K562 (cell line): Measurements from ENCODE around the gene HTRA3. TPM values are rescaled to one million over a fixed set of nuclear protein-coding genes. Genes with fewer than 3 reads are reported as not detected.

ENCODE experiments used
- ATAC-seq: fragments of 200-7000 bp; cut with Tn5 transposase; 3 replicates; pipeline ENCODE4 v1.9.1; 2020; ENCODE audit warnings: moderate library complexity
- BruUV-seq: library from RNA; stranded (reverse); fragments of 400-500 nt; replicated peaks from 2 replicates; lab custom pipeline; 2021; lab: Mats Ljungman, UMichigan
- CTCF ChIA-PET: fragments of 300-600 bp; formaldehyde crosslinking; extraction: SDS; loops from one replicate; lab custom pipeline; 2021; ENCODE audit warnings: low intra/inter-chr PET ratio; lab: Yijun Ruan, JAX
- POLR2A ChIA-PET: fragments of 300-600, 350-650 bp; sonication (Branson Sonifier 250); formaldehyde crosslinking; extraction: SDS; loops from one replicate; lab custom pipeline; 2021; ENCODE audit warnings: antibody characterized with exemption, inconsistent platforms; lab: Yijun Ruan, JAX
- DNase-seq, 4 experiments: peaks; one replicate each; pipeline versions ENCODE4 v3.0.0 to v3.0.0-alpha.2; 2011 to 2018; ENCODE audit warnings: low spot score in 3 of 4, mixed read lengths in 3 of 4; ENCODE audit errors: extremely low read depth in 1 of 4
- FAIRE-seq: peaks from 2 replicates; lab custom pipeline; 2011; peaks lifted over from hg19 to GRCh38; lab: Jason Lieb, UNC
- H2AFZ ChIP-seq: 2 replicates; pipeline ENCODE4 v1.6.0; 2011; ENCODE audit warnings: low read depth, low read length, control low read depth, inconsistent platforms
- H3K27ac ChIP-seq: fragments of 200-600 bp; 3 replicates; pipeline ENCODE4 v1.8.0; 2011; ENCODE audit warnings: low read depth, mild to moderate bottlenecking, control low read depth, inconsistent platforms, low read length, moderate library complexity, mixed read lengths; ENCODE audit errors: extremely low read depth
- H3K27me3 ChIP-seq, 2 experiments: fragments of 300-600 bp in 1 of 2; 2 replicates in 1 of 2; 3 replicates in 1 of 2; pipeline versions ENCODE4 v1.6.0 to v1.8.0; 2011; ENCODE audit warnings: inconsistent platforms in 2 of 2, low read length in 2 of 2, mild to moderate bottlenecking in 1 of 2, mixed read lengths in 1 of 2, moderate library complexity in 1 of 2; ENCODE audit not compliant: control insufficient read depth in 2 of 2, insufficient read depth in 2 of 2
- H3K36me3 ChIP-seq: fragments of 300-600 bp; 3 replicates; pipeline ENCODE4 v1.8.0; 2011; ENCODE audit warnings: mild to moderate bottlenecking, low read length, inconsistent platforms; ENCODE audit not compliant: control insufficient read depth, insufficient read depth
- H3K4me1 ChIP-seq, 2 experiments: fragments of 200-600 bp in 1 of 2; replicated peaks in 1 of 2; 2 replicates in 1 of 2; 3 replicates in 1 of 2; pipeline versions ENCODE4 v1.5.1 to v1.8.0; 2011; ENCODE audit warnings: inconsistent platforms in 2 of 2, low read length in 2 of 2, mild to moderate bottlenecking in 1 of 2, mixed read lengths in 1 of 2, moderate library complexity in 1 of 2; ENCODE audit not compliant: control insufficient read depth in 2 of 2, insufficient read depth in 2 of 2
- H3K4me2 ChIP-seq: 2 replicates; pipeline ENCODE4 v1.6.1; 2011; ENCODE audit warnings: low read length, control low read depth, inconsistent platforms, mixed read lengths; ENCODE audit not compliant: insufficient read depth
- H3K4me3 ChIP-seq: fragments of 200-600 bp; sonication (generic), shearing (Covaris generic); 2 replicates; pipeline ENCODE4 v1.5.1; 2016; ENCODE audit warnings: control low read depth, inconsistent platforms
- H3K79me2 ChIP-seq: fragments of 200-600 bp; 3 replicates; pipeline ENCODE4 v1.8.0; 2011; ENCODE audit warnings: low read length, inconsistent platforms; ENCODE audit not compliant: control insufficient read depth, insufficient read depth
- H3K9ac ChIP-seq, 2 experiments: 2 replicates each; pipeline versions ENCODE4 v1.6.0 to v1.6.1; 2011; ENCODE audit warnings: low read depth in 2 of 2, low read length in 2 of 2, control low read depth in 1 of 2, inconsistent platforms in 1 of 2, mild to moderate bottlenecking in 1 of 2, mixed read lengths in 1 of 2; ENCODE audit not compliant: insufficient read depth in 1 of 2
- H3K9me1 ChIP-seq: one replicate; pipeline ENCODE4 v1.6.0; 2011; ENCODE audit warnings: inconsistent platforms, mild to moderate bottlenecking, low read length, moderate library complexity; ENCODE audit not compliant: control insufficient read depth, insufficient read depth
- H3K9me3 ChIP-seq: replicated peaks from 2 replicates; pipeline ENCODE4 v1.5.1; 2011; ENCODE audit warnings: low read depth, low read length, inconsistent platforms; ENCODE audit not compliant: control insufficient read depth, insufficient read depth
- H4K20me1 ChIP-seq: replicated peaks from 2 replicates; pipeline ENCODE4 v1.6.1; 2011; ENCODE audit warnings: low read length, inconsistent platforms, mixed read lengths; ENCODE audit not compliant: control insufficient read depth, insufficient read depth
- KAT8 ChIP-seq: fragments of 450-650 bp; IDR thresholded peaks from 2 replicates; pipeline ENCODE4 v1.6.1; 2016; ENCODE audit warnings: low read depth, mild to moderate bottlenecking
- NCOA1 ChIP-seq: fragments of 450-650 bp; IDR thresholded peaks from 2 replicates; pipeline ENCODE4 v1.6.1; 2016; ENCODE audit warnings: low read depth
- NFYB ChIP-seq: IDR thresholded peaks from 2 replicates; pipeline ENCODE4 v1.6.1; 2011; ENCODE audit warnings: mild to moderate bottlenecking, moderate library complexity; ENCODE audit not compliant: insufficient read length; ENCODE audit errors: extremely low read depth
- RB1 ChIP-seq: fragments of 450-650 bp; IDR thresholded peaks from 2 replicates; pipeline ENCODE4 v1.6.1; 2017; ENCODE audit warnings: low read depth, mild to moderate bottlenecking
- ZKSCAN8 ChIP-seq: fragments of 200-800 bp; sonication (Bioruptor generic); IDR thresholded peaks from 2 replicates; pipeline ENCODE4 v1.6.1; 2016; ENCODE audit warnings: missing genetic modification characterization, missing compliant biosample characterization
- WGBS: fragments of 100-300 bp; shearing (Covaris generic); methylation state at CpG from one replicate; pipeline ENCODE4 v1.1.6; 2016; ENCODE audit warnings: low coverage, mixed read lengths; ENCODE audit not compliant: insufficient coverage; ENCODE audit errors: missing lambda C conversion rate; 5-methylcytosine and 5-hydroxymethylcytosine counted together
- in situ Hi-C: fragments of 300-500 bp; cut with MboI; formaldehyde crosslinking; loops from 4 replicates; pipeline ENCODE4 v1.15.0; 2018; ENCODE audit warnings: inconsistent platforms, mixed read lengths
- intact Hi-C: fragments of 100-400 bp; cut with micrococcal nuclease; formaldehyde crosslinking; loops from 2 replicates; pipeline ENCODE4 v1.14.2; 2022
- polyA plus RNA-seq, 8 experiments: library from polyadenylated mRNA; depleted of rRNA in 4 of 8; stranded (reverse) in 5 of 8; unstranded in 3 of 8; fragments of >200 nt; fragmentation: Nextera tagmentation in 2 of 8; fragmentation: Illumina TruSeq in 1 of 8; extraction: Ambion mirVana in 2 of 8; extraction: Trizol in 1 of 8; gene quantifications; 2 replicates each; pipeline versions ENCODE4 v1.2.1 to v1.2.3, GENCODE V29; 2011 to 2014; ENCODE audit warnings: inconsistent platforms in 1 of 8, missing spikeins in 1 of 8
- total RNA-seq, 7 experiments: library from RNA; depleted of rRNA in 6 of 7; stranded (reverse); fragments of >200 nt in 6 of 7; fragmentation: Illumina TruSeq in 2 of 7; extraction: Trizol in 2 of 7; gene quantifications; 2 replicates each; pipeline versions ENCODE4 v1.2.1 to v1.2.3, GENCODE V29; 2011 to 2021; ENCODE audit warnings: low replicate concordance in 1 of 7
- TF ChIP-seq, protein P1 (sequence below): fragments of 250-450 bp; sonication (Bioruptor Pico); IDR thresholded peaks from 2 replicates; pipeline ENCODE4 v1.5.0; 2020; ENCODE audit warnings: mild to moderate bottlenecking
- TF ChIP-seq, protein P2 (sequence below): fragments of 250-450 bp; sonication (Bioruptor Pico); IDR thresholded peaks from 2 replicates; pipeline ENCODE4 v1.5.0; 2020; ENCODE audit warnings: mild to moderate bottlenecking, borderline replicate concordance
- TF ChIP-seq, protein P3 (sequence below), 2 experiments: fragments of 250-450 bp in 1 of 2; fragments of 450-650 bp in 1 of 2; sonication (Bioruptor Pico) in 1 of 2; IDR thresholded peaks; 2 replicates each; pipeline versions ENCODE4 v1.6.1 to v1.8.0; 2016 to 2021; ENCODE audit warnings: mild to moderate bottlenecking in 2 of 2, moderate library complexity in 2 of 2, missing compliant biosample characterization in 1 of 2, missing genetic modification characterization in 1 of 2
- TF ChIP-seq, protein P4 (sequence below): sonication (generic); formaldehyde crosslinking; IDR thresholded peaks from 2 replicates; pipeline ENCODE4 v1.8.1; 2023; ENCODE audit warnings: mild to moderate bottlenecking, missing genetic modification reagents

HTRA3 gene
- total and polyA plus RNA-seq, 9 of the 15 experiments (the other 6 are each of a cell fraction or from before 2014, with no cell fraction given), result 0.04 TPM; not detected in 8

DNA sequence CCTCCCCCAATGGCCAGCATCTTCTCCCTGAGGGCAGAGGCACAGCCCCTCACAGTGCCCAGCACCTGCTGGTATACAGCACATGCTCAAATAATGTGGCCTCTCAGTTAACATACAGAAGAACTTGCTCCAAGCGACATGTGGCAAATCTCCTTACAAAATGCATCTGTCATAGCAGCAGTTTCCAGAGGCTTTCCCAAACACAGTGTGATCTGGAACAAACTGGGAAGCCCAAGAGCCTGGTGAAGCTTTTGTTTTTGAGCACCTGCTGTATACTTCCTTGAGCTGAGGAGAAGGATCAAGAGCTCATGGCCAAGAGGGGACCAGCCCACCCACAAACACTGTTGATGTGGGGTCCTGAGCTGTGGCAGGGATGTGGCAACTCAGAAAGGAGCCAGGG, 34.8 kb upstream of the HTRA3 start:
- DNase-seq (no peak), ATAC-seq (no peak), FAIRE-seq (no peak)
- peaks cover 0 to 9% of the 10 kb centered on the region in 2 experiments; a peak in 2 of 5 replicates for H3K4me1 ChIP-seq
- H2AFZ ChIP-seq, result no peak overlapping the region
- in situ Hi-C loops, result no loop called here
- no peaks in the 10 kb centered on the region for H3K79me2 ChIP-seq
- ChIA-PET CTCF (no interaction called here), POLR2A (no interaction called here)
- no TSS peak for BruUV-seq
- H3K9ac ChIP-seq, result no peak overlapping the region
- 18% methylated on average over 1 of the region's 1 CpG for WGBS
- intact Hi-C loops, result loop anchor here (5.0 kb wide), 1 partner anchor 57 kb away; no protein-coding TSS in a partner anchor
- H4K20me1 ChIP-seq, result peaks cover 4% of the 10 kb centered on the region; the same call in 1 of the 2 replicates
- no peak overlapping the region for H3K27ac ChIP-seq
- no peak overlapping the region for H3K4me2 ChIP-seq
- peak; percentile 68 for TF ChIP-seq ZKSCAN8 (CRISPR knock-in tag)
- TF ChIP-seq RB1, result no peak
- TF ChIP-seq, protein P1, sequence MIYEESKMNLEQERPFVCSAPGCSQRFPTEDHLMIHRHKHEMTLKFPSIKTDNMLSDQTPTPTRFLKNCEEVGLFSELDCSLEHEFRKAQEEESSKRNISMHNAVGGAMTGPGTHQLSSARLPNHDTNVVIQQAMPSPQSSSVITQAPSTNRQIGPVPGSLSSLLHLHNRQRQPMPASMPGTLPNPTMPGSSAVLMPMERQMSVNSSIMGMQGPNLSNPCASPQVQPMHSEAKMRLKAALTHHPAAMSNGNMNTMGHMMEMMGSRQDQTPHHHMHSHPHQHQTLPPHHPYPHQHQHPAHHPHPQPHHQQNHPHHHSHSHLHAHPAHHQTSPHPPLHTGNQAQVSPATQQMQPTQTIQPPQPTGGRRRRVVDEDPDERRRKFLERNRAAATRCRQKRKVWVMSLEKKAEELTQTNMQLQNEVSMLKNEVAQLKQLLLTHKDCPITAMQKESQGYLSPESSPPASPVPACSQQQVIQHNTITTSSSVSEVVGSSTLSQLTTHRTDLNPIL (CRISPR knock-in tag), result no peak
- no peak overlapping the region for H3K4me3 ChIP-seq
- peaks cover 0 to 4% of the 10 kb centered on the region in 2 experiments; a peak in 1 of 5 replicates for H3K27me3 ChIP-seq
- H3K9me3 ChIP-seq, result no peaks in the 10 kb centered on the region
- H3K9me1 ChIP-seq, result no peaks in the 10 kb centered on the region
- H3K36me3 ChIP-seq, result no peaks in the 10 kb centered on the region

DNA sequence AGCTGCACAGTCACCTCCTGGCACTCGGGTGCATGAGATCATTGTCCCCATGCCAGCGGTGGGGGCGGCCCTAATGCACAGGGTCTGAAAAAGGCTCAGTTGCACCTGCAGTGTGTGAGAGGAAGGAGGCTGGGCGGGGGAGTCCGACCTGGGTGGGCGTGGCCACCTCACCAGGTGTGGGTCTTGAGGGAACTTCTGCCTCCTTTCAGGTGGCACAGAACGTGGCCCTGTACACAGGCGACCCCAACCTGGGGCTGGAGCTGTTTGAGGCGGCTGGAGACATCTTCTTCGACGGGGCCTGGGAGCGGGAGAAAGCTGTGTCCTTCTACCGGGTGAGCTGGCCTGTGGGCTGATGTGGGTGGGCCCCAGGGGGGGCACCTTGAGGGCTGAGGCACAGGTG, 34.3 kb upstream of the HTRA3 start:
- H4K20me1 ChIP-seq, result peaks cover 4% of the 10 kb centered on the region; the same call in 1 of the 2 replicates
- no peaks in the 10 kb centered on the region for H3K36me3 ChIP-seq
- TF ChIP-seq NCOA1 (no peak), NFYB (no peak), KAT8 (no peak)
- TF ChIP-seq, protein P2, sequence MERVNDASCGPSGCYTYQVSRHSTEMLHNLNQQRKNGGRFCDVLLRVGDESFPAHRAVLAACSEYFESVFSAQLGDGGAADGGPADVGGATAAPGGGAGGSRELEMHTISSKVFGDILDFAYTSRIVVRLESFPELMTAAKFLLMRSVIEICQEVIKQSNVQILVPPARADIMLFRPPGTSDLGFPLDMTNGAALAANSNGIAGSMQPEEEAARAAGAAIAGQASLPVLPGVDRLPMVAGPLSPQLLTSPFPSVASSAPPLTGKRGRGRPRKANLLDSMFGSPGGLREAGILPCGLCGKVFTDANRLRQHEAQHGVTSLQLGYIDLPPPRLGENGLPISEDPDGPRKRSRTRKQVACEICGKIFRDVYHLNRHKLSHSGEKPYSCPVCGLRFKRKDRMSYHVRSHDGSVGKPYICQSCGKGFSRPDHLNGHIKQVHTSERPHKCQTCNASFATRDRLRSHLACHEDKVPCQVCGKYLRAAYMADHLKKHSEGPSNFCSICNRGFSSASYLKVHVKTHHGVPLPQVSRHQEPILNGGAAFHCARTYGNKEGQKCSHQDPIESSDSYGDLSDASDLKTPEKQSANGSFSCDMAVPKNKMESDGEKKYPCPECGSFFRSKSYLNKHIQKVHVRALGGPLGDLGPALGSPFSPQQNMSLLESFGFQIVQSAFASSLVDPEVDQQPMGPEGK (CRISPR knock-in tag), result no peak
- TF ChIP-seq, protein P3, sequence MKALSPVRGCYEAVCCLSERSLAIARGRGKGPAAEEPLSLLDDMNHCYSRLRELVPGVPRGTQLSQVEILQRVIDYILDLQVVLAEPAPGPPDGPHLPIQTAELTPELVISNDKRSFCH (CRISPR knock-in tag; IDR thresholded peaks at IDR 0.05), result no peak
- TF ChIP-seq, protein P3 (tag; IDR thresholded peaks at IDR 0.05), result no peak
- TF ChIP-seq, protein P4, sequence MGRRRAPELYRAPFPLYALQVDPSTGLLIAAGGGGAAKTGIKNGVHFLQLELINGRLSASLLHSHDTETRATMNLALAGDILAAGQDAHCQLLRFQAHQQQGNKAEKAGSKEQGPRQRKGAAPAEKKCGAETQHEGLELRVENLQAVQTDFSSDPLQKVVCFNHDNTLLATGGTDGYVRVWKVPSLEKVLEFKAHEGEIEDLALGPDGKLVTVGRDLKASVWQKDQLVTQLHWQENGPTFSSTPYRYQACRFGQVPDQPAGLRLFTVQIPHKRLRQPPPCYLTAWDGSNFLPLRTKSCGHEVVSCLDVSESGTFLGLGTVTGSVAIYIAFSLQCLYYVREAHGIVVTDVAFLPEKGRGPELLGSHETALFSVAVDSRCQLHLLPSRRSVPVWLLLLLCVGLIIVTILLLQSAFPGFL (CRISPR knock-in tag), result no peak

More for the DNA sequence above, 34.3 kb upstream of the HTRA3 start:
- H3K9me3 ChIP-seq, result no peaks in the 10 kb centered on the region
- DNase-seq, result no peak
- ChIA-PET CTCF (no interaction called here), POLR2A (interaction anchor here (1.1 to 2.2 kb wide), 2 partner anchors 14 to 175 kb away, joined by 4 to 5 read pairs; no protein-coding TSS in a partner anchor)
- H3K4me3 ChIP-seq, result no peak overlapping the region
- no peak for FAIRE-seq
- H3K27me3 ChIP-seq, result peaks cover 0 to 4% of the 10 kb centered on the region in 2 experiments; a peak in 1 of 5 replicates
- no peaks in the 10 kb centered on the region for H3K9me1 ChIP-seq
- H2AFZ ChIP-seq, result no peak overlapping the region
- intact Hi-C loops, result loop anchor here (5.0 kb wide), 1 partner anchor 58 kb away; no protein-coding TSS in a partner anchor
- WGBS, result 5% methylated on average over 10 of the region's 13 CpGs
- no peak for ATAC-seq
- peaks cover 0 to 10% of the 10 kb centered on the region in 2 experiments; a peak in 2 of 5 replicates for H3K4me1 ChIP-seq
- no TSS peak for BruUV-seq
- H3K9ac ChIP-seq, result no peak overlapping the region
- in situ Hi-C loops, result no loop called here
- no peak overlapping the region for H3K4me2 ChIP-seq
- no peaks in the 10 kb centered on the region for H3K79me2 ChIP-seq
- no peak overlapping the region for H3K27ac ChIP-seq
